Peyer's patch (tissue), 4 donors: ENCODE data around the gene B3GAT3. TPM values are rescaled to one million over a fixed set of nuclear protein-coding genes. Genes with fewer than 3 reads are reported as not detected.

Experiments
- DNase-seq, 3 donors: peaks; one replicate each; pipeline ENCODE4 v3.0.0-alpha.2; 2017 to 2019
- H3K27ac ChIP-seq, 4 donors: fragments of 200-600 bp; sonication (generic); one replicate each; pipeline ENCODE4 v1.5.1; 2016 to 2019
- H3K27me3 ChIP-seq, 2 donors: fragments of 200-600 bp; sonication (generic); one replicate each; pipeline ENCODE4 v1.5.1; 2019
- H3K36me3 ChIP-seq, 3 donors: fragments of 200-600 bp; sonication (generic); one replicate each; pipeline ENCODE4 v1.5.1; 2016 to 2019
- H3K4me1 ChIP-seq, 4 donors: fragments of 200-600 bp; sonication (generic); one replicate each; pipeline ENCODE4 v1.5.1; 2016 to 2019
- H3K4me3 ChIP-seq, 4 donors: fragments of 200-600 bp; sonication (generic); 1 replicate in 3 of 4; 2 replicates in 1 of 4; pipeline ENCODE4 v1.5.1; 2016 to 2019; ENCODE audit warnings: mild to moderate bottlenecking in 1 of 4
- H3K9me3 ChIP-seq, 4 donors: fragments of 200-600 bp; sonication (generic); one replicate each; pipeline ENCODE4 v1.5.1; 2016 to 2019; ENCODE audit warnings: mild to moderate bottlenecking in 1 of 4
- CTCF ChIP-seq, 6 experiments: fragments of 450-650 bp in 4 of 6; fragments of 200-600 bp in 2 of 6; sonication (generic) in 1 of 6; IDR thresholded peaks; one replicate each; pipeline ENCODE4 v1.5.1; 2017 to 2019; ENCODE audit warnings: antibody characterized with exemption in 6 of 6, mild to moderate bottlenecking in 3 of 6, moderate library complexity in 1 of 6
- POLR2A ChIP-seq, 2 donors: fragments of 450-650 bp; IDR thresholded peaks; one replicate each; pipeline ENCODE4 v1.5.1; 2017; ENCODE audit warnings: antibody characterized with exemption in 2 of 2, mild to moderate bottlenecking in 2 of 2, moderate library complexity in 2 of 2
- total RNA-seq, 4 donors: library from RNA; depleted of rRNA; stranded (reverse); fragments of >200 nt; gene quantifications; one replicate each; pipeline ENCODE4 v1.1.0, GENCODE V29; 2016

B3GAT3 gene
- total RNA-seq, 4 donors from 2014 or later, result 26.6 to 88.3 (median 38.0) TPM

- peaks cover 0 to 24% (median 0%) of the 10 kb centered on the region in 3 donors for H3K36me3 ChIP-seq
- peak in 1 of 3 donors; percentile 70 for DNase-seq
- H3K9me3 ChIP-seq, result no peaks in the 10 kb centered on the region
- H3K27ac ChIP-seq, result peak overlapping the region in 2 of 4 donors; percentile 38 to 45
- no peaks in the 10 kb centered on the region for H3K27me3 ChIP-seq
- no peak for TF ChIP-seq POLR2A (IDR thresholded peaks at IDR 0.05)
- no peak overlapping the region for H3K4me3 ChIP-seq
- peaks cover 3 to 22% (median 13%) of the 10 kb centered on the region in 4 donors for H3K4me1 ChIP-seq
Observed at GRCh38 chr11:62614275-62614674, 7.5 kb downstream of the B3GAT3 start.

- peak overlapping the region; percentile 93 to 98 (median 96) for H3K27ac ChIP-seq
- peaks cover 3 to 22% (median 13%) of the 10 kb centered on the region in 4 donors for H3K4me1 ChIP-seq
- H3K36me3 ChIP-seq, result peaks cover 0 to 24% (median 0%) of the 10 kb centered on the region in 3 donors
- no peaks in the 10 kb centered on the region for H3K27me3 ChIP-seq
- no peaks in the 10 kb centered on the region for H3K9me3 ChIP-seq
- DNase-seq, result no peak
- TF ChIP-seq POLR2A (IDR thresholded peaks at IDR 0.05) (no peak), CTCF (IDR thresholded peaks at IDR 0.05) (no peak)
- H3K4me3 ChIP-seq, result peak overlapping the region in 3 of 4 donors; percentile 71 to 86 (median 74)
Observed at GRCh38 chr11:62613291-62613778, 8.5 kb downstream of the B3GAT3 start.

GRCh38 chr11:62612366-62613290 lies 9.2 kb downstream of the B3GAT3 start, which contains the start of the genes EML3 and ROM1:
Gene EML3 (minus strand): TSS chr11:62612775. CDS start chr11:62612457, 318 bp downstream.
Gene ROM1 (plus strand): TSS chr11:62613257. CDS start chr11:62613282, 25 bp downstream.
- peaks cover 3 to 22% (median 13%) of the 10 kb centered on the region in 4 donors for H3K4me1 ChIP-seq
- DNase-seq, result peak; percentile 89 to 96 (median 93)
- peaks cover 0 to 24% (median 0%) of the 10 kb centered on the region in 3 donors for H3K36me3 ChIP-seq
- peak in 1 of 2 donors; percentile 12 for TF ChIP-seq POLR2A (IDR thresholded peaks at IDR 0.05)
- TF ChIP-seq CTCF (IDR thresholded peaks at IDR 0.05), result peak; percentile 91 to 100 (median 95)
- H3K4me3 ChIP-seq, result peak within 1 kb of the TSS; percentile 71 to 92 (median 80)
- no peaks in the 10 kb centered on the region for H3K27me3 ChIP-seq
- H3K9me3 ChIP-seq, result no peaks in the 10 kb centered on the region
- H3K27ac ChIP-seq, result peak within 1 kb of the TSS; percentile 93 to 98 (median 96)

- DNase-seq, result peak in 2 of 3 donors; percentile 52 to 61
- H3K4me1 ChIP-seq, result peaks cover 3 to 26% (median 13%) of the 10 kb centered on the region in 4 donors
- H3K36me3 ChIP-seq, result peaks cover 0 to 16% (median 0%) of the 10 kb centered on the region in 3 donors
- H3K4me3 ChIP-seq, result peak overlapping the region; percentile 71 to 92 (median 80)
- H3K27me3 ChIP-seq, result no peaks in the 10 kb centered on the region
- peak overlapping the region; percentile 93 to 98 (median 96) for H3K27ac ChIP-seq
- peak in 2 of 6 experiments; percentile 3 to 5 for TF ChIP-seq CTCF (IDR thresholded peaks at IDR 0.05)
- TF ChIP-seq POLR2A (IDR thresholded peaks at IDR 0.05), result no peak
- no peaks in the 10 kb centered on the region for H3K9me3 ChIP-seq
Observed at GRCh38 chr11:62611705-62612365, 10.0 kb downstream of the B3GAT3 start.

GRCh38 chr11:62610814-62611704 lies 10.7 kb downstream of the B3GAT3 start:
- Histone ChIP-seq H3K36me3 (peaks cover 0 to 10% (median 0%) of the 10 kb centered on the region in 3 donors), H3K4me3 (peak overlapping the region; percentile 71 to 92 (median 80))

More at GRCh38 chr11:62610814-62611704, 10.7 kb downstream of the B3GAT3 start:
- Histone ChIP-seq H3K9me3 (no peaks in the 10 kb centered on the region), H3K27ac (peak overlapping the region; percentile 93 to 98 (median 96)), H3K27me3 (no peaks in the 10 kb centered on the region), H3K4me1 (peaks cover 3 to 27% (median 13%) of the 10 kb centered on the region in 4 donors)
- TF ChIP-seq CTCF (IDR thresholded peaks at IDR 0.05) (no peak), POLR2A (IDR thresholded peaks at IDR 0.05) (no peak)
- DNase-seq, result no peak
